ENCODE measurements around the gene BAHCC1. TPM values are rescaled to one million over a fixed set of nuclear protein-coding genes. Genes with fewer than 3 reads are reported as not detected.

BAHCC1 gene
- total RNA-seq, 1 experiment from 2014 or later: 29.8 TPM

GRCh38 chr17:81428948-81429774, 33.9 kb downstream of the BAHCC1 start:
- POLR2A ChIA-PET: no interaction called here
- H3K4me3 Mint-ChIP-seq: no peak overlapping the region
- DNase-seq (ENCODE audit: low spot score) (no peak), ATAC-seq (no peak)
- no peak overlapping the region for H3K27ac Mint-ChIP-seq
- TF ChIP-seq EMX1 (CRISPR knock-in tag; IDR thresholded peaks at IDR 0.05) (no peak), ZNF532 (CRISPR knock-in tag; IDR thresholded peaks at IDR 0.05; ENCODE audit: borderline replicate concordance) (no peak), E2F4 (CRISPR knock-in tag; IDR thresholded peaks at IDR 0.05; ENCODE audit: borderline replicate concordance, low read depth) (no peak), ZBTB21 (CRISPR knock-in tag; IDR thresholded peaks at IDR 0.05; ENCODE audit: borderline replicate concordance) (no peak), MAX (CRISPR knock-in tag; IDR thresholded peaks at IDR 0.05) (no peak), USF1 (CRISPR knock-in tag; IDR thresholded peaks at IDR 0.05) (no peak), ZNF423 (CRISPR knock-in tag; IDR thresholded peaks at IDR 0.05) (no peak), FOXJ3 (CRISPR knock-in tag; IDR thresholded peaks at IDR 0.05; ENCODE audit: borderline replicate concordance) (no peak), ATF2 (CRISPR knock-in tag; IDR thresholded peaks at IDR 0.05; ENCODE audit: borderline replicate concordance, low read depth) (no peak), CREM (CRISPR knock-in tag; IDR thresholded peaks at IDR 0.05) (no peak), TP53 (CRISPR knock-in tag; IDR thresholded peaks at IDR 0.05) (no peak), ATF6 (CRISPR knock-in tag; IDR thresholded peaks at IDR 0.05) (no peak)
- CTCF ChIA-PET: interaction anchor here (0.7 to 4.7 kb wide), 11 partner anchors 12 to 174 kb away, joined by 3 to 45 read pairs (median 6); no protein-coding TSS in a partner anchor
- no peaks in the 10 kb centered on the region for H3K4me1 Mint-ChIP-seq
- no peaks in the 10 kb centered on the region for H3K27me3 Mint-ChIP-seq (ENCODE audit: low read depth)
- H3K9me3 Mint-ChIP-seq: no peaks in the 10 kb centered on the region
- no peaks in the 10 kb centered on the region for H3K36me3 Mint-ChIP-seq
